PC-9 (cell line): ENCODE measurements around the gene AGRN.

Experiments
- CTCF ChIP-seq: fragments of 200-600 bp; sonication (generic); conservative IDR thresholded peaks from 2 replicates; pipeline ENCODE4 v1.6.1; 2017; ENCODE audit warnings: mixed run types, antibody characterized with exemption, mild to moderate bottlenecking, moderate library complexity
- EZH2 ChIP-seq: fragments of 200-600 bp; sonication (generic); IDR thresholded peaks from 2 replicates; pipeline ENCODE4 v1.8.0; 2017; ENCODE audit warnings: antibody characterized with exemption, low read depth

GRCh38 chr1:1020415-1021009 lies 592 bp downstream of the AGRN start:
- TF ChIP-seq CTCF = no peak
- TF ChIP-seq EZH2 = no peak
